Activated T-cell treated with anti-CD3 and anti-CD28 coated beads, Interleukin-2, amount 50 U/mL, for 4 hours (primary cell): ENCODE results near the gene ATP5MC3. TPM values are rescaled to one million over a fixed set of nuclear protein-coding genes. Genes with fewer than 3 reads are reported as not detected.

Experiments used
- total RNA-seq, 3 donors: library from RNA; stranded (reverse); gene quantifications; one replicate each; pipeline ENCODE4 v1.2.1, GENCODE V29; 2021

Gene ATP5MC3
- total RNA-seq, 3 donors from 2014 or later: 348 to 407 (median 371) TPM

Other genes starting within 250 kb of the ATP5MC3 start
- gene CHN1, start 176.3 kb downstream of the ATP5MC3 start, total RNA-seq: 1 to 10 TPM; 3.2 to 7.5 (median 6.9) TPM
- gene ATF2, start 13.5 kb downstream of the ATP5MC3 start, total RNA-seq: 10 to 100 TPM; 34.1 to 41.4 (median 37.6) TPM